Measurements from ENCODE around the gene POU2F1.

The POU2F1 gene

DNA sequence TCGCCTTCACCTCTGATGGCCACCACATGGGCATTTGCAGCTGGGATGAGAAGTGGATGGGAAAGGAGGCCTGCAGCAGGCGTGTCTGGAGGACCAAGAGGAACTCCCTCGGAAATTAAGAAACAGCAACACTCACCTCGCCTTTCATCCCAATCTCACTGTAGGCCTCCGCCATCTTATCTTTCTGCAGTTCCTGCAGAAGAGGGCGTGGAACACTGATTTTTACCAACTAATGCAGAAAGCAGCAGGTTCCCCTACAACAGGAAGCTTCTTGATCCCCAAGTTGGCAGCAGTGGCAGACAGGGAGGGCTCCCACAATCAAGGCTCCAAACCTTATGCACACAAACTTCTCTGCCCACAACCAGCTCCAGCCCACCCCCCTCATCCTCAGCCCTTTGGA is 213.2 kb downstream of the POU2F1 start:
- Histone ChIP-seq H2AFZ (ENCODE audit: low read depth, low read length, severe bottlenecking) (no peak overlapping the region), H3F3A (ENCODE audit: insufficient read depth) (no peaks in the 10 kb centered on the region), H3K27ac (ENCODE audit: low read depth, low read length) (no peak overlapping the region), H3K9me2 (replicated peaks; ENCODE audit: insufficient read depth, low read length) (no peaks in the 10 kb centered on the region), H3K4me3 (ENCODE audit: insufficient read depth, low read length, poor library complexity, severe bottlenecking) (no peak overlapping the region), H4K20me1 (ENCODE audit: low read depth, low read length) (no peaks in the 10 kb centered on the region), H3K4me2 (ENCODE audit: low read depth, low read length, poor library complexity, severe bottlenecking) (no peak overlapping the region), H3K9me3 (ENCODE audit: insufficient read depth, low read length) (no peaks in the 10 kb centered on the region), H3K27me3 (ENCODE audit: low read length) (no peaks in the 10 kb centered on the region), H3K79me2 (ENCODE audit: insufficient read depth, low read length) (no peaks in the 10 kb centered on the region), H3K9ac (ENCODE audit: low read length) (no peak overlapping the region), H3K36me3 (ENCODE audit: low read length) (no peaks in the 10 kb centered on the region)
- TF ChIP-seq, protein P1, sequence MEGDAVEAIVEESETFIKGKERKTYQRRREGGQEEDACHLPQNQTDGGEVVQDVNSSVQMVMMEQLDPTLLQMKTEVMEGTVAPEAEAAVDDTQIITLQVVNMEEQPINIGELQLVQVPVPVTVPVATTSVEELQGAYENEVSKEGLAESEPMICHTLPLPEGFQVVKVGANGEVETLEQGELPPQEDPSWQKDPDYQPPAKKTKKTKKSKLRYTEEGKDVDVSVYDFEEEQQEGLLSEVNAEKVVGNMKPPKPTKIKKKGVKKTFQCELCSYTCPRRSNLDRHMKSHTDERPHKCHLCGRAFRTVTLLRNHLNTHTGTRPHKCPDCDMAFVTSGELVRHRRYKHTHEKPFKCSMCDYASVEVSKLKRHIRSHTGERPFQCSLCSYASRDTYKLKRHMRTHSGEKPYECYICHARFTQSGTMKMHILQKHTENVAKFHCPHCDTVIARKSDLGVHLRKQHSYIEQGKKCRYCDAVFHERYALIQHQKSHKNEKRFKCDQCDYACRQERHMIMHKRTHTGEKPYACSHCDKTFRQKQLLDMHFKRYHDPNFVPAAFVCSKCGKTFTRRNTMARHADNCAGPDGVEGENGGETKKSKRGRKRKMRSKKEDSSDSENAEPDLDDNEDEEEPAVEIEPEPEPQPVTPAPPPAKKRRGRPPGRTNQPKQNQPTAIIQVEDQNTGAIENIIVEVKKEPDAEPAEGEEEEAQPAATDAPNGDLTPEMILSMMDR (IDR thresholded peaks at IDR 0.05; ENCODE audit: insufficient read depth, low read length, poor library complexity, severe bottlenecking), result no peak
- TF ChIP-seq EZH2phosphoT487 (conservative IDR thresholded peaks at IDR 0.05; ENCODE audit: low read length), result no peak

DNA sequence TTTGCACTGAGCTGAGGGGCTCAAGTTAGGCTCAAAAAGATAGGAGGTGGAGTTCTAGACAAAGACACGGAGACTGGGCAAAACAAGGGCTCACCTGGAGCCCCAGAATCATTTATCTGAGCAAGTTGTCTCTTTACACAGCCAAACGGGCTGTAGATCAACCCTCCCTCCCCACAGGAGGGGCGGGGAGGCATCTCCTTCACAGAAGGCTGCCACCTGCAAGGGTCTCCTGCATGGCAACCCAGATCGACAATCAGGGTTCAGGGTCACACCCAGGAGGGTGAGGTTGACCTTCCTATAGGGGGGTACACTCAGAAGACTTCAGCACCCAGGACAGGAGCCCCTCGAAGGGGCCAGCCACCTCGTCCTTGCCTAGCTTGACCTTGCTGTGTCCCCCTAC is 213.6 kb downstream of the POU2F1 start:
- TF ChIP-seq EZH2phosphoT487 (conservative IDR thresholded peaks at IDR 0.05; ENCODE audit: low read length), result no peak
- TF ChIP-seq, protein P1 (IDR thresholded peaks at IDR 0.05; ENCODE audit: insufficient read depth, low read length, poor library complexity, severe bottlenecking), result no peak
- no peak overlapping the region for H2AFZ ChIP-seq (ENCODE audit: low read depth, low read length, severe bottlenecking)

DNA sequence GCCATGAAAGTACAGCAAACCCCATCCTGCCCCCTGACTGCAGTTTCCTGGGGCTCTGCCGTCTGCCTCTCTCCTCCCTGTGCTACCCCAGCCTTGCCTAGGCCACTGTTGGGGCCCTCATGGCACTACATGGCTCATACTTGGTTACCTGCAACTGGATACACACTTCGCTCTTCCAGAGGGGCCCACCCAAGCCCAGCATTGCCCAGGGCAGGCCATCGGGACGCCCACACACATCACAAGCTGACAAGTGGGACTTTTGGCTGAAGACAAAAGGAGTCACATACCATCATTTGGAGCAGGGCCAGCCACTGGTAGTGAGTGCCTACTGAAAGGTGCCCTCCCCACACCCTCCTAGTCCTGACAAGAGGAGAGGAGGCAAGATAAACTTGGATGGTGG is 214.8 kb downstream of the POU2F1 start:
- no peak overlapping the region for H3K4me2 ChIP-seq (ENCODE audit: low read depth, low read length, poor library complexity, severe bottlenecking)
- no peaks in the 10 kb centered on the region for H3K27me3 ChIP-seq (ENCODE audit: low read length)
- no peak overlapping the region for H2AFZ ChIP-seq (ENCODE audit: low read depth, low read length, severe bottlenecking)
- H3K36me3 ChIP-seq (ENCODE audit: low read length), result no peaks in the 10 kb centered on the region
- no peaks in the 10 kb centered on the region for H3K9me3 ChIP-seq (ENCODE audit: insufficient read depth, low read length)
- no peak for TF ChIP-seq EZH2phosphoT487 (conservative IDR thresholded peaks at IDR 0.05; ENCODE audit: low read length)
- TF ChIP-seq, protein P1 (IDR thresholded peaks at IDR 0.05; ENCODE audit: insufficient read depth, low read length, poor library complexity, severe bottlenecking), result no peak
- H3F3A ChIP-seq (ENCODE audit: insufficient read depth), result no peaks in the 10 kb centered on the region
- no peak overlapping the region for H3K27ac ChIP-seq (ENCODE audit: low read depth, low read length)
- H3K79me2 ChIP-seq (ENCODE audit: insufficient read depth, low read length), result no peaks in the 10 kb centered on the region
- H4K20me1 ChIP-seq (ENCODE audit: low read depth, low read length), result no peaks in the 10 kb centered on the region
- no peak overlapping the region for H3K4me3 ChIP-seq (ENCODE audit: insufficient read depth, low read length, poor library complexity, severe bottlenecking)
- H3K9me2 ChIP-seq (replicated peaks; ENCODE audit: insufficient read depth, low read length), result no peaks in the 10 kb centered on the region
- no peak overlapping the region for H3K9ac ChIP-seq (ENCODE audit: low read length)

More for the DNA sequence above, 213.6 kb downstream of the POU2F1 start:
- Histone ChIP-seq H4K20me1 (ENCODE audit: low read depth, low read length) (no peaks in the 10 kb centered on the region), H3K9me2 (replicated peaks; ENCODE audit: insufficient read depth, low read length) (no peaks in the 10 kb centered on the region), H3K4me3 (ENCODE audit: insufficient read depth, low read length, poor library complexity, severe bottlenecking) (no peak overlapping the region), H3K27ac (ENCODE audit: low read depth, low read length) (no peak overlapping the region), H3K9me3 (ENCODE audit: insufficient read depth, low read length) (no peaks in the 10 kb centered on the region), H3K79me2 (ENCODE audit: insufficient read depth, low read length) (no peaks in the 10 kb centered on the region), H3K36me3 (ENCODE audit: low read length) (no peaks in the 10 kb centered on the region), H3F3A (ENCODE audit: insufficient read depth) (no peaks in the 10 kb centered on the region), H3K27me3 (ENCODE audit: low read length) (no peaks in the 10 kb centered on the region), H3K9ac (ENCODE audit: low read length) (no peak overlapping the region), H3K4me2 (ENCODE audit: low read depth, low read length, poor library complexity, severe bottlenecking) (no peak overlapping the region)

Measured in SU-DHL-6 (cell line).